ENCODE results near the gene CDH6. TPM values are rescaled to one million over a fixed set of nuclear protein-coding genes. Genes with fewer than 3 reads are reported as not detected.

CDH6 gene
- 40.0 and 42.6 TPM in 2 replicates for total RNA-seq

DNA sequence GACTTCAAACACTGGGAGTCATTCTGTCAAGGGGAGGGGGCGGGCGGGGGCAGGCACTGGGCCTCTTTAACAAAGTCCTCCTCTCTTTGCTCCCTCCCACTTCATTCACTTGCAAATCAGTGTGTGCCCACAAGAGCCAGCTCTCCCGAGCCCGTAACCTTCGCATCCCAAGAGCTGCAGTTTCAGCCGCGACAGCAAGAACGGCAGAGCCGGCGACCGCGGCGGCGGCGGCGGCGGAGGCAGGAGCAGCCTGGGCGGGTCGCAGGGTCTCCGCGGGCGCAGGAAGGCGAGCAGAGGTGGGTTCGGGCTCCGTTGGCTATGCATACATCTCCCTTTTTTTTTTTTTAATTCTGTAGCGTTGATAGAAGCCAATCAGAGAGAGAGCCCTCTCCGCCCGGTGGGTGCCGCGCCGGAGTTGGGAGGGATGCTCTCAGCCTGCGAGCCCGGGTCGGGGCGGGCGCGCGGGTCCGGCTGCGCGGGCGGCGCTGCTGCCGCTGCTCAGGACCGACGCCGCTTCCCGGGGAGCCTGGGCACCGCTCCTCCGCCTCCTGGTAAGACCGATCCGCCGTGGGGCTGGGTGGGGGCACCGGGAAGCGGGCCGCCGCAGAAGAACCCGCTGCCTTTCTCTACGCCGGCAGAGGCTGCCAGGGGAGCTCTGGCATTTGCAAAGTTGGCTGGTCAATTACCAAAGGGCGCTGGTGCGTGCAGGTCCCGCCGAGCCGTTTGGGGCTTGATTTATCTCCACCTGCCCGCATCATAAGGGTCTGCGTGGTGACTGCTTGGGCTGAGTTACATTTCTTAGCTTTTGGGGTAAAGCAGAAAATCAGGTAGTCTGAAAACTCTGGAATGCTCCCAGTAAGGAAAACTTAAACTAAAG lies at the start of gene CDH6:
TSS of gene CDH6 (plus strand) at position 96 of the 877 bp plus-strand sequence. CDS start 73,788 bp downstream, outside the sequence.

